Measurements from ENCODE around the gene NPPC. TPM values are rescaled to one million over a fixed set of nuclear protein-coding genes. Genes with fewer than 3 reads are reported as not detected.

The NPPC gene
- total and polyA plus RNA-seq, 2 experiments from 2014 or later = 0.26 TPM; not detected in 1

- no peak for DNase-seq
- WGBS, 2 experiments (ENCODE audit: low coverage in 1 of 2, low lambda C conversion rate in 2 of 2, missing lambda C conversion rate in 2 of 2) = 55 to 58% methylated on average over 5 of the region's 5 CpGs
- in situ Hi-C loops (cut with MboI) = loop anchor here (10.0 to 25.0 kb wide), 2 partner anchors 214 to 617 kb away; partner anchors contain the start of genes CHRND and CHRNG
Measured at GRCh38 chr2:231920795-231921194, 5.4 kb downstream of the NPPC start.

GRCh38 chr2:231920366-231920765, 5.8 kb downstream of the NPPC start:
- in situ Hi-C loops (cut with MboI) = loop anchor here (10.0 to 25.0 kb wide), 2 partner anchors 214 to 617 kb away; partner anchors contain the start of genes CHRND and CHRNG
- no peak for DNase-seq
- Histone ChIP-seq H3K9me2 (ENCODE audit: insufficient read depth) (no peaks in the 10 kb centered on the region), H3K79me2 (ENCODE audit: insufficient read depth) (no peaks in the 10 kb centered on the region), H3K27ac (no peak overlapping the region), H2AFZ (no peak overlapping the region), H3K36me3 (ENCODE audit: low read depth) (no peaks in the 10 kb centered on the region), H3K4me3 (no peak overlapping the region), H4K20me1 (ENCODE audit: insufficient read depth) (no peaks in the 10 kb centered on the region), H3F3A (ENCODE audit: insufficient read depth) (no peaks in the 10 kb centered on the region), H3K27me3 (replicated peaks; ENCODE audit: insufficient read depth) (peaks cover 18% of the 10 kb centered on the region), H3K4me2 (ENCODE audit: unreplicated experiment) (no peak overlapping the region), H3K4me1 (ENCODE audit: insufficient read depth) (no peaks in the 10 kb centered on the region), H3K9me3 (ENCODE audit: low read depth) (no peaks in the 10 kb centered on the region), H3K9ac (no peak overlapping the region)
- WGBS, 2 experiments (ENCODE audit: low coverage in 1 of 2, low lambda C conversion rate in 2 of 2, missing lambda C conversion rate in 2 of 2) = 84 to 86% methylated on average over 3 of the region's 3 CpGs
- TF ChIP-seq EZH2phosphoT487 (IDR thresholded peaks at IDR 0.05; ENCODE audit: insufficient read depth, low read depth) (no peak), EZH2 (IDR thresholded peaks at IDR 0.05; ENCODE audit: insufficient read depth, poor library complexity, severe bottlenecking) (no peak)

More at GRCh38 chr2:231920795-231921194, 5.4 kb downstream of the NPPC start:
- Histone ChIP-seq H3K9me3 (ENCODE audit: low read depth) (no peaks in the 10 kb centered on the region), H3K36me3 (ENCODE audit: low read depth) (no peaks in the 10 kb centered on the region), H3K4me2 (ENCODE audit: unreplicated experiment) (no peak overlapping the region), H4K20me1 (ENCODE audit: insufficient read depth) (no peaks in the 10 kb centered on the region), H3F3A (ENCODE audit: insufficient read depth) (no peaks in the 10 kb centered on the region), H3K27ac (no peak overlapping the region), H3K9me2 (ENCODE audit: insufficient read depth) (no peaks in the 10 kb centered on the region), H3K9ac (no peak overlapping the region), H3K4me1 (ENCODE audit: insufficient read depth) (no peaks in the 10 kb centered on the region), H2AFZ (no peak overlapping the region), H3K4me3 (no peak overlapping the region), H3K27me3 (replicated peaks; ENCODE audit: insufficient read depth) (peaks cover 14% of the 10 kb centered on the region), H3K79me2 (ENCODE audit: insufficient read depth) (no peaks in the 10 kb centered on the region)
- TF ChIP-seq EZH2phosphoT487 (IDR thresholded peaks at IDR 0.05; ENCODE audit: insufficient read depth, low read depth) (no peak), EZH2 (IDR thresholded peaks at IDR 0.05; ENCODE audit: insufficient read depth, poor library complexity, severe bottlenecking) (no peak)

- Histone ChIP-seq H3K9ac (no peak overlapping the region), H2AFZ (no peak overlapping the region), H3K4me1 (ENCODE audit: insufficient read depth) (no peaks in the 10 kb centered on the region), H3K9me3 (ENCODE audit: low read depth) (no peaks in the 10 kb centered on the region), H3K36me3 (ENCODE audit: low read depth) (no peaks in the 10 kb centered on the region), H3K4me3 (no peak overlapping the region), H3K4me2 (ENCODE audit: unreplicated experiment) (no peak overlapping the region), H3F3A (ENCODE audit: insufficient read depth) (no peaks in the 10 kb centered on the region), H3K27ac (no peak overlapping the region), H3K79me2 (ENCODE audit: insufficient read depth) (no peaks in the 10 kb centered on the region), H3K9me2 (ENCODE audit: insufficient read depth) (no peaks in the 10 kb centered on the region), H3K27me3 (replicated peaks; ENCODE audit: insufficient read depth) (peaks cover 19% of the 10 kb centered on the region), H4K20me1 (ENCODE audit: insufficient read depth) (no peaks in the 10 kb centered on the region)
- no peak for DNase-seq
- TF ChIP-seq EZH2phosphoT487 (IDR thresholded peaks at IDR 0.05; ENCODE audit: insufficient read depth, low read depth) = no peak
- TF ChIP-seq EZH2 (IDR thresholded peaks at IDR 0.05; ENCODE audit: insufficient read depth, poor library complexity, severe bottlenecking) = no peak
- in situ Hi-C loops (cut with MboI) = loop anchor here (5.0 to 25.0 kb wide), 3 partner anchors 215 to 618 kb away; partner anchors contain the start of genes CHRND and CHRNG
- 81% methylated on average over 15 of the region's 15 CpGs for WGBS, 2 experiments (ENCODE audit: low coverage in 1 of 2, low lambda C conversion rate in 2 of 2, missing lambda C conversion rate in 2 of 2)
Measured at GRCh38 chr2:231919341-231920035, 6.7 kb downstream of the NPPC start.

GRCh38 chr2:231918501-231919330, 7.5 kb downstream of the NPPC start:
- Histone ChIP-seq H3K36me3 (ENCODE audit: low read depth) (no peaks in the 10 kb centered on the region), H2AFZ (no peak overlapping the region), H3K9me3 (ENCODE audit: low read depth) (no peaks in the 10 kb centered on the region), H4K20me1 (ENCODE audit: insufficient read depth) (no peaks in the 10 kb centered on the region), H3F3A (ENCODE audit: insufficient read depth) (no peaks in the 10 kb centered on the region), H3K27me3 (replicated peaks; ENCODE audit: insufficient read depth) (peaks cover 19% of the 10 kb centered on the region), H3K9me2 (ENCODE audit: insufficient read depth) (no peaks in the 10 kb centered on the region), H3K4me2 (ENCODE audit: unreplicated experiment) (no peak overlapping the region), H3K4me1 (ENCODE audit: insufficient read depth) (no peaks in the 10 kb centered on the region), H3K9ac (no peak overlapping the region), H3K4me3 (no peak overlapping the region), H3K79me2 (ENCODE audit: insufficient read depth) (no peaks in the 10 kb centered on the region), H3K27ac (no peak overlapping the region)
- WGBS, 2 experiments (ENCODE audit: low coverage in 1 of 2, low lambda C conversion rate in 2 of 2, missing lambda C conversion rate in 2 of 2) = 87 to 91% methylated on average over 21 of the region's 21 CpGs
- TF ChIP-seq EZH2phosphoT487 (IDR thresholded peaks at IDR 0.05; ENCODE audit: insufficient read depth, low read depth) (no peak), EZH2 (IDR thresholded peaks at IDR 0.05; ENCODE audit: insufficient read depth, poor library complexity, severe bottlenecking) (no peak)
- no peak for DNase-seq
- in situ Hi-C loops (cut with MboI) = loop anchor here (5.0 to 25.0 kb wide), 2 partner anchors 409 to 619 kb away; partner anchors contain the start of genes CHRND and CHRNG

Measured in GM23248 (cell line).